HG02571 (cell line): Measurements from ENCODE around the gene CENPP.
"Not testable (repeated sequence)": the region's sequence is repeated elsewhere in the genome, so short reads cannot be mapped to it uniquely, and the experiment has no call there.

ENCODE experiments used
- ATAC-seq: cut with Tn5 transposase; IDR thresholded peaks from one replicate; pipeline ENCODE4 v1.9.1; 2021; ENCODE audit warnings: mild to moderate bottlenecking, moderate library complexity; ENCODE audit not compliant: unreplicated experiment

CENPP gene

DNA sequence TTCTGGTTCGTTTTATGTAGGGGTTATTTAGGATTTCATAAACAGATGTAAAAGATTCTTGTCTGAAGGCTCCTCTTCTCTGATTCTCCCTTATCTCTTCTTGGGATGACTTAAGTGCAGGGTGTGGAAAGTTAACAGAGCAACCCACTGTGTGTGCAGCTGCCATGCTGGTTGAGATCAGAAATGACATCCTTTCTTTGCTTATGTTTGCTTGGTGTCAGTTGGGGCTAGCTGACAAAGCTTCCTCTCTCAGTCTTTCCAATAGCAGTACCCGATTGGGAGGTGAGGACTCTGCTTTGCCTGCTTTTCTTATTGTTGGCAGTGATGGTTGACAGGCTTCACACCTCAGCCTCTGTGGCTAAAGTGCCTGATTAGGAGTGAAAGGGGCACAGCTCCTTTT is 52.1 kb downstream of the CENPP start:
- no peak for ATAC-seq

DNA sequence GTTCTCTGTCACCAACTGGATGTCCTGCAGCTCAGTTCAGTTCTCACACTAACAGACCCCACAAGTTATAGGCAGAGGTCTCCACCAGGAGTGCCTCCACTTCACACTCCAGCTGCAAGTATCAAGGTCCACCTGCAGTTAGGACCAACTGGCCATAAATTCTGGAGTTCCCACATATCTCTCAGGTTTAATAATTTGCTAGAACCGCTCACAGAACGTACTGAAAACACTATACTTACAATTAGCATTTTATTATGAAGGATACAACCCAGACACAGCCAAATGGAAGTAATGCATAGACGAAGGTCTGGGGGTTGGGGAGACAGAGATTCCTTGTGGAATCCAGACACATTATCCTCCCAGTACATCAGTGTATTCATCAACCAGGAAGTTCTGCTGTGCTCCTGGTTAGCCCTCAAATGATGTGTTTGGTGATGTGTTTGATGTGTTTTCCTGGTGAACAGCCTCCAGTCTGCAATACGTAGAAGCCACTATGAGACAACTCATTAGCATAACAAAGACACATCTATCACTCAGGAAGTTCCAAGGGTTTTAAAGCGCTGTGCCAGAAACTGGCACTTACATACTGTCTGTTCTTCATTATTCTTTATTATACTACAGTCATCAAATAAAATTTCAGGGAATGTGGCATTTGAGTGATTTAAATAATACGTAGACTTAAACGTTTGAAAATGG is 53.3 kb downstream of the CENPP start:
- no peak for ATAC-seq

DNA sequence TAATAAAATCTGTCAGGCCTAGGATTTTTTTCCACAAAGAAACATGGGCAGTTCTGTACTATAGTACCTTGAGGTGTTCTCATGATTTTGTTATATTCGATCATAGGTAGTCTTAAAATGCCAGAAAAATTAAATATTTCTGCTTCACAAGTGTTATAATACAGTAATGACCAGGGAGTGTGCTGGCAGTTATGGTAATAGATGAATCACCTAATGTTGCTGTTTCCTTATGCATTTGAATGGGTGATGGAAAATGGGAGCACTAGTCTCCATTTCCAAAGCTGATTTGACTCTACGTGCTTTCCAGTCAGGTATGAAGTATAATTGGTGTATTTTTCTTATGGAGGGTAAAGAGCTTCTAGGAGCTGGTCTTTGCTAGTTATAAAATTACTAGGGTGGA is 54.9 kb downstream of the CENPP start:
- ATAC-seq, result no peak

DNA sequence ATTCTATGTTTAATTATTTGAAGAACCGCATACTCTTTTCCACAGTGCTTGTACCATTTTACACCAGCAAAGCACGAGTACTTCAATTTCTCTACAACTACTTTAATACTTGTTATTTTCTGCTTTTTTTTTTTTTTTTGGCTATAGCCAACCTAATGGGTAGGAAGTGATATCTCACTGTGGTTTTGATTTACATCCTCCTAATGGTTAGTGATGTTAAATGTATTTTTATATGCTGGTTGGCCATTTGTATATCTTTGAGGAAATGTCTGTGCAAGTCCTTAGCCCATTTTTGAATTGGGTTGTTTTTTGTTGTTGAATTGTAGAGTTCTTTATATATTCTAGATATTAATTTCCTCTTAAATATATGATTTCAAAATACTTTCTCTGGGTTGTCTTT is 56.0 kb downstream of the CENPP start:
- no peak for ATAC-seq

DNA sequence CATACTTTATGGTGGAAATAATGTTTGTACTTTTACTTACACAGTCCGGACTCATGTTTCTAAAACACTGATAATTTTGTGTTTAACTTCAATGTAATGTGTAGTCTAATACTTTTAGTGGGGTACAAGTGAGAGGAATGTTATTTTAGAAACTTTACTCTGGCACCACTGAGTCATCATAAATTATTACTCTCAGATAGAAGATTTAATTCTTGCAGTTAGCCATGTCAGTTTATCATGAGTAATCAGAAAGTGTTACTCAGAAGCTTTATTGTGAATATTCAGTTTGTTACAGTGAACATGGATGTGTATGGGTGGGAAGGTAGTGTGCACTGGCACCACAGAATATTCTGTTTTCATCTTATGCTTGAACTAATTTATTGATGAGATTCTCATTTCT is 58.6 kb downstream of the CENPP start:
- ATAC-seq, result no peak

DNA sequence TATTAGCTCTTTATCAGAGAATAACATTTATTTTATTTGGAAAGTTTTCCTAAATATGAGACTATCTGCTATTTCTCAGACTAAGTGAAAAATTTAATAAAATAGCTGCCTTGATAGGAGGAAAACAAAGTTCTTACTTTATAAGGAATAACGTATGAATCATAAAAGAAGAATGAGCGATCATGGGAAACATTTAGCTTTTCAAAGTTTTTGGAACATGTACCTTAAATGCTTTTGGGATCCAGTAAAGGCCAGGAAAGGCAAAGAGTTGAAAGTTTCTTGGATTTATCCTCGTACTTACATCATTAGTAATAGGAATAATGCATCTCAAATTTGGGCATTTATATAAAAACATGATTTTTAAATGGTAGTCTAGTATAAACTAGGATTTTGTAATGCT is 59.2 kb downstream of the CENPP start:
- no peak for ATAC-seq

DNA sequence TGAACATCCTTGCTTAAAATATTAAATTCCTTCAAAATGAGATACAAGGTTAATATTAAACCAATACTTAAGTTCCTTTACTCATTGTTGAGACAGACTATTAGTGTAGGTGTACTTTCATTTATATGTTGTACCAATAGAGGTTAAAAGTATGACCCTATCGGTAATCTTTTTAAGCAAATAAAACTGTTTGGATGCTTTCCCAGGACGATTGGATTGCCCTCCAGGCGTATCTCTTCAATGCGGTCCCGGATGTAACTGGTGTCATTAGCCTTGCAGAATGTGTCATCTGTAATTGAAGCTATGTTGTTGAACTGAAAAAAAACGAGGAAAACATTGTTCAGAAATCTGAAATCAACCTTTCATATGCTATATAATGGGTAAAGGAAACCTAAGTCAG is 59.7 kb downstream of the CENPP start:
- ATAC-seq, result no peak

DNA sequence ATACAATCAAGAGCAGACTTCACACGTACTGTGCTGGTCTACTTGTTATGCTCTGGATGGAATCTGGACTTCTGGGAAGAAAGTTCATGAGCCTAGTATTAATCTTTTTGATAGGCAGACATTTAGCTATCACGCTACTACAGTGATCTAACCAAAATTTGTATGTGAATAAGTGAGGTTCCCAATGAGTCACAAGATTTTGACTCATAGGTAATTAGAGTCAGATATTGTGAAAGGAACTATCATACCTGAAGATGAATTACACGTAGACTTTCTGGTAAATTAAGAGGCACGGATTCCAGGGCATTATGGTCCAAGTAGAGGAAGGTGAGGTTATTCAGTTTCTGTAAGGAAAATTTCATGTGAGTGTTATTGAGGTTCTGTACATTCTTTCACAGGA is 60.2 kb downstream of the CENPP start:
- ATAC-seq, result no peak

DNA sequence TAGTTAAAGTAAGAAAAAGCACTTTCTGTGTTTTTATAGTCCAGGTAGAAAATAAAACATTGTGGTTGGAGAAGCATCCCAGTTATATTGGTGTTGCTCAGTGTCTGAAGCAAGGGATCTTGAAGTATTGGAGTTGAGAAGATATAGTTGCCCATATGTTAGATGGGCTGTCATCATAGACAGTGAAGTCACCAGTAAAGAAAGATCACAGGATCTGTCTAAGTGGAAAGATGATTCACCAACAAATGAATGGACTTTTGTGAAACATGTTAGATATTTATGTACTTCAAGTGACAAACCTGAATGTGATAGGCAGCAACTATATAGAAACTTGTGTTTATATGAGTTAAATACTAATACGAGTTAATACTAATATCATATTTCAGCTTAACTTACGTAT is 66.9 kb downstream of the CENPP start:
- no peak for ATAC-seq

DNA sequence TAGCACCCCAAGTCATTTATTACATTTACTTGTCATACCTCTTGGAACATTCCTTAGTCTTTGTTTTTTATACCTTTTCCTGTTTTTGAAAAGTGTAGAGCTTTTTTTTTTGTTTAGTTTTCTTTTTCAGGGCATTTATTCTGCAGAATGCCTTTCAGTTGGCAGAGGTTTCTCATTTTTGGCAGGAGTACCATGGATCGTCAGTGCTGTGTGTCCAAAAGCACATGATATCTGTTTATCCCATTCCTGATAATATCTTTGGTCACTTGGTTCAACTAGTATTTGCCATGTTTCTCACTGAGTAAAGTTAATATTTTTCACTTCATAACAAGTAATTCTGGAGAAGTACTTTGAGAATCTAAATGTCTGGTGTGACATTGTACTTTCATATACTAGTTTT is 67.9 kb downstream of the CENPP start:
- ATAC-seq, result no peak

DNA sequence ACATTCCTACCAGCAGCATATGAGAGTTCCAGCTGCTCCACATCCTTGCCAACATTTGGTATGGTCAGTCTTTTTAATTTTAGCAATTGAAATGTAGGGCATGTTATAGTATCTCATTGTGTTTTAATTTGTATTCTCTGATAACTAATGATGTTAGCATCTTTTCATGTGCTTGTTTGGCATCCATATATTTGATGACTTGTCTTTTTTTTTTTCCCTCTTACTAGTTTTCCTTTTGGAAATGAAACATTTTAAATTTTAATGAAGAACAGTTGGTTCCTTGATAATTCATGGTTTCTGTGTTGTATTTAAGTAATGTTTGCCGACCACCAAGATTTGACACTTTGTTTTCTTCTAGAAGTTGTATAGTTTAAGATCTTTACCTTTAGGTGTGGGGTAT is 69.9 kb downstream of the CENPP start:
- ATAC-seq, result no peak

DNA sequence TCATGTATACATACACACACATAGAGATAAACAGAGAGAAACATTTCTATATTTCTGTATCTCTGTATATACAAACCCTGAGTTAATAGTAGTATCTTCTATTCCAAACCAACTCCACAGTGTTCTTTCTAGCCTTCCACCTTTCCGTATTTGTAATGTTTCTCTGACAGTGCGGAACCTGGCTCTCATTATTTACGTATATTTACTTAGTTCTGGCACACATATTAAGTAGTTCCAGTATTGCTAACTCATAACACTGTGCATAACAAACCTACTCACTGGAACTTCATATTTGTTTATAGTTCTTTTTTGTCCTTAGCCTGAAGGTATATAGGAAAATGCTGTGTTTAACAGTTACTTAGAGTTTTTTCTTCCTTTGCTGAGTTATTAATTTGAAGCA is 72.1 kb downstream of the CENPP start:
- no peak for ATAC-seq

DNA sequence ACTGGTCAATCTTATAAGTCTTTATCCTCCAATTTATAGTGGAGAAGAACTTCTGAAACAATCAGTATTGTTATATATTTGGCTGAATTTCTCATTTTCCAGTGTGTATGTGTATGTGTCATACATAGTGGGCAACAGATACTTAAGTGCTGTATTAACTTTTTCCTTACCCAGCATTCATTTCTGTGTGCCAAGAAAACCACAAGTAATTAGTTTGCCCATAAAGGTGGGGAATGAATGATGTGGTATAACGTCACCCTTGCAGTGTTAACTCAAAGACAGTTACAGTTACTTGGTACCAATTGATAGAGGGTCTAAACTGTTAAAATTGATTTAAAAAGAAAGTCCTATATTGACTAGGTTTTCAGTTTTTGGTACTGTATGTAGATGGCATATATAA is 76.6 kb downstream of the CENPP start:
- no peak for ATAC-seq

DNA sequence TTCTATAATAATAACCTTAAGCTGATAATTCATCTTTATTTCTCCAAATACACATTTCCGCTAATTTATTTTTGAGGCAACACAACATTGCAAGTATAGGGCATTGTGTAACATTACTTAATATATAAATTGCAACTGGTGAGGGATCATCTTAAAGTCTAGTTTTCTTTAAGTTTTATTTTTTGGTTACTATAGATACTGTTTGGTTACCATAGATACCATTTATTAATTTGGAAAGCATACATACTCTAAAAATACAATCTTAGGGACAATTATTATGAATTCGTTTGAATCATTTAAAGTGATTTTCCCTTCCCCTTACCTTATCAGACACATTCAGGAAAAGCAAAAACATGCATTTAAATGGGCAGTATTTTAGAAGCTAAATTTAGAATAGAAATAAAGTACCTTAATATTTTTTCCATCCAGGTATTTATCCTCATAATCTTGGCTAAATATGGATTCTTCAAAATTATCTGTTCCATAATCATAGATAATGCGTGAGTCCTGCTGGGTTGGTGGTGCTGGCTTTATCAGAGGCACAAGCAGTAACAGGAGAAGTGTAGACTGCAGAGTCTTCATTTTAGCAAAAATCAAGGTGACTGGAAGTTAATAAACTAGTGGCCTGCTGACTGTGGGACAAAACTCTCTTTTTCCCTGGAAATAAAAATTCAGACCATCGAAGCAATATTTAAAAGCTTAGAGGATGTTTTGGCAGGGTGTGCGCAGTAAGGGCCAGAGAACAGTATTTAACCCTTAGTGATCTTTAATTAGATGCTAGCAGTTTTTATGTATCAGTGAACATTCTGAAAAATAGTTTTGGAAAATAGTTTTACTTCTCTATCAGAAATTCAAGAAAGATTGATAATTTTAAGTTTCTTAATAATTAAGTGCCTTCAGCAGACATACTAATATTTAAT is 77.3 kb downstream of the CENPP start:
- ATAC-seq, result no peak

DNA sequence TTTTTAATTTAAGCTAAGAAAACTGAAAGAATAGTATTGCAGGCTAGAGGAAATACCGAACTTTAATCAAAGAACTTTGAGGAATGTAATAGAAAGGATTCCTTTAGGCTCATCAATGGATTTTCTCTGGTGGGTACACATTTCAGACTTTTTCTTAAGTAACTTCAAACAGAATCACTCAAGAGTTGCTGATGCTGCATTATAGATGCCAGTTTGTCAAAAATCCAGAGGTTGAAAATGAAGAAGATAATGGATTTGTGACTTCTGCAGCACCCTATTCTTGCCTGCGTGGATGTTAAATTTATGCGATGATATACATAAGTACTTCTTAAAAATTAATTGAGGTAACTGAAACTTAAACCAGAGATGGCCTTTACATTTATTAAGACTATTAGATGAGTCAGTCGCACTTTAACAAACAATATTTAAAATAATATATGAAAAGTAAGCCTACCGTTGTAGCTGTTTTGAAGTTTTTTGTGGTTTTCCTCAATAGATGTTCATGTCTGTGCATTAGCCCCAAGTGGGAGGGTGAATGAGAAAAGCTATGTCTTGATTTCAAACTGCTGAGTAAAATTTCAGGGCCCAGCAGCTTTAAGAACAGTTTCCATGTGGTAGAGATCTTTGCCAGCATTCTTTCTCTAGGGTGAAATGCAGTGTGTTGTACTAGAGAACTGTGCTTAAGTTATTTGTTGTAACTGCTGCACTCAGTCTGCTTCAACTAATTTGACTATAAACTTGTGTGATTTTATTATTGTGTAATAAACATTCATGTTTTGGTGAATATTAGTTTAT is 78.5 kb downstream of the CENPP start, which contains the start of gene OGN:
TSS of gene OGN (minus strand) at position 537 of the 795 bp plus-strand sequence. CDS start 1,171 bp downstream, outside the sequence.
- no peak for ATAC-seq

DNA sequence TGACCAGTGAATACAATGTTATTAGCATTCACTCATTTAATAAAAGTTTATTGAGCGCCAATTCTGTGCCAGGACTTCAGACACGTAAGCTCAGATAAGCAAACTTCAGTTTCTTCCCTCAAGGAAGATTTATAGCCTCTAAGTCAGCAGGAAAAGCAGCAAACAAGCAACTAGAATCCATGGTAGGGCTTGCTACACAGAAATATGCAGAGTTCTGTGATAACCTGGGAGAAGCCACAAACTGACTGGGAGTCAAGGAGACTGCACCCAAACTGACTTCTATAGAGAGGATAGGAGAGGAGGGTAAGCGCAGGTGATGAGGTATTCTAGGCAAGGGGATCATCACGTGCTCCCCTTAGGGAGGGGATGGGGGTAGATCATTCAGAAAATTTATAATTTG is 80.1 kb downstream of the CENPP start:
- ATAC-seq, result no peak

DNA sequence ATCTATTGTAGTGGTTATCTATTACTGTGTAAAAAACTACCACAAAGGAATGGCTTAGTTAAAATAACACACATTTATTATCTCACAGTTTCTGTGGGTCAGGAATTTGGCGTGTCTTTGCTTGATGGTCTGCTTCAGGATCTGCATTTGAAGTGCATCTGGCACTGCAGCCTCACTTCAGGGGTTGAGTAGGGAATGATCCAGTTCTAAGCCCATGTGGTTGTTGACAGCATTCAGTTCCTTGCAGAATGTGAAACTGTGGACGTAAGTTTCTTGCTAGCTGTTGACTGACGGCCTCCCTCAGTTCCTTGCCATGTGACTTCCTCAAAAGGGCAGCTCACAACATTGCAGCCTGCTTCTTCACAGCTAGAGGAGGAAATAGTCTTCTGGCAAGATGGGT is 80.7 kb downstream of the CENPP start:
- ATAC-seq, result peak; percentile 53

DNA sequence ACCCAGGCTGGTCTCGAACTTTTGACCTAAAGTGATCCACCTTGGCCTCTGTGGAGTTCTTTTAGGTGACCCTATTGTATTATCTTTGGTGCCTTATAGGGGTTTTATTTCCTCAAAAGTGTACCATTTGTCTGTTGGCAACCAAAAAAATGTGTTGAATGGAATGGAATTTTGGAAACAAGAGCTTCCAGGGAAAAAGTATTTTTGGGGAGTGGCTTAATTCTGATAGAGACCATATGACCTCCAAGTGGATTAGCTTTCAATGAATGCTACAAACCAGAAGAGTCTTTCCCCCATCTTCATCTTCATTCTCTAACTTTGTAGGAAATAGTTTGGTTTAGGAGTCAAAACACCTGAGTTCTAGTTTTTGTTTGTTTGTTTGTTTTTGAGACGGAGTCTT is 82.1 kb downstream of the CENPP start:
- no peak for ATAC-seq

DNA sequence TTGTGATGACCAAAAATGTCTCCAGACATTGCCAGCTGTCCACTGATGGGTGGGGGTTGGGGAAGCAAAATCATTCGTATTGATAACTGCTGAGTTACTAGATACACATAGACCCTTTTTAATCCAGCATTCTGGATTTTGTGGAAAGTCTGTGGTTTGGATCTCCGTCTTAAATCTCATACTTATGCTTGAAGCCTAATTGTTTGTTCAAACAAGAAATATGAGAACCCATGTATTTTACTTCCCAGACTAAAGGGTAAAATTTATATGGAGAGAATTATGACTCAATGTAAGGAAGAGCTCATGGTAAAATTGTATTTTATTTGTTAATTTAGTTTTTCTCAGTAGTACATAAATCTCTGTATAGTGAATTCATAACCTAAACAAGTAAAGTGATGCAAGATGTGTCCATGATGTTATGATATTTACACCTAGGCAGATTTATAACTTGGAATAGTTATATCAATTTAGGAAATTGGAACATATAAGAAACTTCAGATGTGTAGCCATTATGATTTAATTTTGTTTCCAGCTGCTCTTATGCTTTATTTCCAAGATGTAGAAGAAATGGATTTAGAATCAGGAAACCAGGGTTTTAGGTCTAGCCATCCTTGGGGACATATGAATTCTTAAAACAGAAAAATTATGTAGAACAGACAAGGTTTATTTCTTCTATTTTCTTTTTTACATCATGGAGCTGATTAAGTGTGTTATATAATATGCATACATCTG is 83.2 kb downstream of the CENPP start:
- no peak for ATAC-seq

DNA sequence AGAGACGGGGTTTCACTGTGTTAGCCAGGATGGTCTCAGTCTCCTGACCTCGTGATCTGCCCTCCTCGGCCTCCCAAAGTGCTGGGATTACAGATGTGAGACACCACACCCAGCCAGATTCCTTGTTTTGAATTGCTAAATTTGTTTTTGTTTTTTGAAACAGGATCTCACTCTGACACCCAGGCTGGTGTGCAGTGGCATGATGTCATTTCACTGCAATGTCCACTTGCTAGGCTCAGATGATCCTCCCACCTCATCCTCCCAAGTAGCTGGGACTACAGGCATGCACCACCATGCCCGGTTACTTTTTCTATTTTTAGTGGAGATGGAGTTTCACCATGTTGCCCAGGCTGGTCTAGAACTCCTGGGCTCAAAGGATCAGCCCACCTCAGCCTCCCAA is 85.4 kb downstream of the CENPP start:
- ATAC-seq, result not testable (repeated sequence)

DNA sequence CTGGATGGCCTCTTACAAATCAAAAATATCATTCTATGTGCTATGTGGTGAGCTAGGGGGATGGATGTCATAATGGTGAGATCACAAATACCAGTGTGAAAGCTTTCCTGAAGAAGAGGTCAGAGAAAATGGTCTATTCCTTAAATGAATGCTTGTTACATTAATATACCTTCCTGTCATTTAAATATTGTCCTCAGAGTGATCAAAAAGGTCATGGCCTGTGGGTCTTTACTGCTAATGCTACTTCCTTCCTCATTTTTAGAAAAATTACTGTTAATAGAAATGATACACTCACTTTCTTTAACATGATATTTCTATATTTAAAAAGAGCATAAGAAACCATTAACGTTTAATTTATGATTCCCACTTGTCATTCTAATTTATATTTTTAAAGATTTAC is 88.8 kb downstream of the CENPP start:
- ATAC-seq, result no peak
